Mesodermal cell (in vitro differentiated cells): ENCODE results near the gene EEA1.

Experiments
- H3K27ac ChIP-seq: 2 replicates; pipeline ENCODE4 v1.7.0; 2013; ENCODE audit warnings: mild to moderate bottlenecking, low read depth, low read length, moderate library complexity; ENCODE audit not compliant: severe bottlenecking
- H3K36me3 ChIP-seq: 2 replicates; pipeline ENCODE4 v1.7.1; 2013; ENCODE audit warnings: mild to moderate bottlenecking, low read length, moderate library complexity; ENCODE audit not compliant: control insufficient read depth, insufficient read depth
- H3K4me1 ChIP-seq: one replicate; pipeline ENCODE4 v1.7.1; 2013; ENCODE audit warnings: mild to moderate bottlenecking, low read length; ENCODE audit not compliant: insufficient read depth, control insufficient read depth, poor library complexity, severe bottlenecking
- H3K4me3 ChIP-seq: 2 replicates; pipeline ENCODE4 v1.7.0; 2013; ENCODE audit warnings: low read length, control low read depth, mild to moderate bottlenecking; ENCODE audit not compliant: insufficient read depth, poor library complexity, severe bottlenecking; ENCODE audit errors: extremely low read depth
- H3K9me3 ChIP-seq: 2 replicates; pipeline ENCODE4 v1.7.1; 2013; ENCODE audit warnings: mild to moderate bottlenecking, low read length, moderate library complexity; ENCODE audit not compliant: control insufficient read depth
- WGBS, 2 experiments: methylation state at CpG; one replicate each; pipeline ENCODE4 v1.1.5; 2013; ENCODE audit warnings: missing lambda C conversion rate in 2 of 2; ENCODE audit not compliant: insufficient coverage in 2 of 2; 5-methylcytosine and 5-hydroxymethylcytosine counted together

Gene EEA1

DNA sequence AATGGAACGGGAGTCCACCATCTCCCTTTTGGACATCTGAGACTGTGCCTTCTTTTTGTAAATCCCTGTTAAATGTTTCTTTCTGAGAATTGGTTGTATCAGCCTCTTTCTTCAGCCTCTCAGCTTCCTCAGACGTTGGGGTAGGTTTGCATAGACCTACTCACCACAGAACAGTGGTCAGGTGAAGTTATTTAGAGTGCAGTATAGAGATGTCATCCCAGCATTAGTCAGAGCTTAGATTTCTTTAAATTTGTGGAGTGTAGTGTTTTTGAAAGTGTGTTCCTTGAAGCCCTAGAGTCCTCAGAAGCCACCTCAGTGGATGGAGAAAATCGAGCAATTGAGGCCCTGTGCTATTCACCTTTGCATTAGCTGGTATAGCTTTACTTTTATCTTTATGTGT, 8.9 kb upstream of the EEA1 start:
- no peaks in the 10 kb centered on the region for H3K9me3 ChIP-seq
- no peak overlapping the region for H3K27ac ChIP-seq
- H3K4me1 ChIP-seq, result no peaks in the 10 kb centered on the region
- H3K36me3 ChIP-seq, result no peaks in the 10 kb centered on the region
- WGBS, 2 experiments, result no CpG with 5 or more reads among the region's 3 CpGs
- H3K4me3 ChIP-seq, result no peak overlapping the region

- no peaks in the 10 kb centered on the region for H3K36me3 ChIP-seq
- H3K9me3 ChIP-seq, result no peaks in the 10 kb centered on the region
- peaks cover 4% of the 10 kb centered on the region for H3K4me1 ChIP-seq
- no peak overlapping the region for H3K27ac ChIP-seq
- 50 to 61% methylated on average over 3 of the region's 3 CpGs for WGBS, 2 experiments
- H3K4me3 ChIP-seq, result no peak overlapping the region
Measured at GRCh38 chr12:92933606-92934005, 4.5 kb upstream of the EEA1 start.

GRCh38 chr12:92930421-92930820, 1.3 kb upstream of the EEA1 start:
- Histone ChIP-seq H3K9me3 (no peaks in the 10 kb centered on the region), H3K4me3 (peak overlapping the region; percentile 72), H3K27ac (no peak overlapping the region), H3K4me1 (peaks cover 7% of the 10 kb centered on the region), H3K36me3 (no peaks in the 10 kb centered on the region)
- WGBS, 2 experiments, result 67% methylated on average over 1 of the region's 3 CpGs; no CpG with 5 or more reads in 1 of the 2 experiments

DNA sequence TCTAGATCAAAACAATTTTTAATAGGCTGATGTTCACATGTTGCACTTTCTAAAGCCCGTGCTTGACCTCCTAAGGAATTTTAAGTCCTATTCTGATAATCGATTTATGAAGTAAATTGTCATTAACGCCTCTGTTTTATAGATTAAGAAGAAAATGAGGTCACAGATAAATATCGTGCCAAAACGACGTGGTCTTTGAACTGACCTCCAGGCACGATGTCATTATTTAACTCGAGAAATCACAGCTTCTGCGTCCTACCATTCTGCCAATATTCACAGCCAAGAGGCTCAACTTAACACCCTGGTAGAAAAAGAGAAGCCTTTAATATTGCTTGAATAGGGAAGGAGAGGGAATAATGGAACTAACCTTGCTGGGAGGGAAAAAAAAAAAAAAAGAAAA, 888 bp upstream of the EEA1 start:
- Histone ChIP-seq H3K4me1 (peaks cover 7% of the 10 kb centered on the region), H3K27ac (peak overlapping the region; percentile 93), H3K36me3 (no peaks in the 10 kb centered on the region), H3K9me3 (no peaks in the 10 kb centered on the region), H3K4me3 (peak overlapping the region; percentile 72)
- WGBS, 2 experiments, result 32 to 33% methylated on average over 6 to 8 of the region's 9 CpGs

GRCh38 chr12:92928421-92928961, 604 bp downstream of the EEA1 start:
- H3K4me1 ChIP-seq, result peaks cover 7% of the 10 kb centered on the region
- no peaks in the 10 kb centered on the region for H3K36me3 ChIP-seq
- no peaks in the 10 kb centered on the region for H3K9me3 ChIP-seq
- peak overlapping the region; percentile 91 for H3K27ac ChIP-seq
- H3K4me3 ChIP-seq, result peak overlapping the region; percentile 72
- 0 to 2% methylated on average over 20 to 36 of the region's 49 CpGs for WGBS, 2 experiments

DNA sequence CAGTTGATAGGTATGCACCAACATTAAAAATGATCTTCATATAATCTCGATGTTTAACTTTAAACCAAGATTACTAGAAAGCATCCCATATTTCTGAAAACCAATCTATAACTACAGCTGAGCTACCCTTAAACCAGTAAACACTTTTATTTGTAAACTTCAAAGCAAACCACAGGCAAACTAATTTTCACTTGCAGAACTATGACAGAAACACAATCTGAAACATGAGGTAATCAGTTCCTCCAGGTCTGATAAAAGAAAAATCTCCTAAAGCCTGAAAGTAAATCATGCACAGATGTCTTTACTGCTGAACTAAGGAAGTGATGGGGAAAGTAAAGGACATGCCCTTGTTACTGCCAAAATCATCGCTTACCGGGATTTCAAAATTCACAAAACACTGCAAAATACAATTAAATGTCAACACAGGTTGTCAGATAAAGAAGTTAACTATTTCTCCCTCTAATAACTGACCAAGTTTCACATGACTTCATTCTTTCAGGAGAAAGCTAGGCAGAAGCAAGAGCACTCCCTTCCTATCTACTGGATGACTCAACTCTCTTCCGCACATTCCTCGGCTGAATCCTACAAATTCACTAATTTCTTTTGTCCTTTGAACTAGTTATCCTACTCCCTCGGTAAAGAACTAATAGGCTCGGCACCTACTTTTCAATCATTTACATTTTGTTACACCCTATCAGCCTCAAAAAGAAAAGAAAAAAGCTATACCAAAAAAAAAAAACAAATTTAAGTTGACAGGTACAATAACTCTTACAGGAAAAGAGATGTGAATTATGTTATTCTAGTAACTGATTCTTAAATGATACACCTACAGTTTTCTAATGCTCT, 1.4 kb downstream of the EEA1 start:
- H3K9me3 ChIP-seq, result no peaks in the 10 kb centered on the region
- 20 to 22% methylated on average over 5 to 7 of the region's 7 CpGs for WGBS, 2 experiments
- peak overlapping the region; percentile 82 for H3K27ac ChIP-seq
- H3K36me3 ChIP-seq, result no peaks in the 10 kb centered on the region
- H3K4me3 ChIP-seq, result peak overlapping the region; percentile 72
- H3K4me1 ChIP-seq, result peaks cover 7% of the 10 kb centered on the region

DNA sequence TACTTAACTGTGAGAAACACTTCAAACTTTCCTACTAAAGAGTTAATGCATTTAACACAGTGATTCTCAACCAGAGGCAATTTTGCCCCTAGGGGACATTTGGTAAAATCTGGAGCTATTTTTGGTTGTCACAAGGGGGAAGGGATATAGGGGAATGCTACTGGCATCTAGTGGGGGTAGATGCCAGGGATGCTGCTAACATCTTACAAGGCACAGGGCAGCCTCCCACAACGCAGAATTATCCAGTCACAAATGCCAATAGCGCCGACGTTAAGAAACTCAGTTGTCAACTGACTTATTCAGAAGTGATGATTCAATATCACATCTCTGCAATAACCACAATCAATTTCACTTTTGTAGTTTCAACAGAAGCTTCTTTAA, 2.0 kb downstream of the EEA1 start:
- Histone ChIP-seq H3K4me3 (peak overlapping the region; percentile 72), H3K36me3 (no peaks in the 10 kb centered on the region), H3K4me1 (peaks cover 7% of the 10 kb centered on the region), H3K27ac (peak overlapping the region; percentile 82), H3K9me3 (no peaks in the 10 kb centered on the region)
- 29 to 33% methylated on average over 4 of the region's 4 CpGs for WGBS, 2 experiments

DNA sequence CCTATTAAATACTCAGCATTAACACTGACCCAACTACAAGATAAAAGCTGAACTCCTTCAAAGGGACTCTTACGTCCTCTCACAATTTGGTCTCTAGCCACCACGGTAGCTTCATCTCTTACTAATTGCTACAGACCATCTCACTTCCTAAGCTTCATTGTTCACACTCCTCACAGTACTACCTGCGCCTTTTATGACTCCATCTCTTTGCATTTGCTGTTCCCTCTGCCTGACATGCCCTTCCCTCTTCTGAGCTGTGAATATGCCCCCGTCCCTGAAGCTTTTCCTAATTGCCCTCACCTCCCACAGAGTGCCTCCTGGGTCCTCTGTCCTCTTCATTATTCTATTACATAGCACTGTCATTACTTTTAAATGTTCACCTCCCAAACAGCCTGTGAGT, 2.5 kb downstream of the EEA1 start:
- H3K27ac ChIP-seq, result no peak overlapping the region
- H3K36me3 ChIP-seq, result no peaks in the 10 kb centered on the region
- WGBS, 2 experiments, result 65 to 68% methylated on average over 4 of the region's 4 CpGs
- H3K4me3 ChIP-seq, result no peak overlapping the region
- H3K9me3 ChIP-seq, result no peaks in the 10 kb centered on the region
- H3K4me1 ChIP-seq, result peaks cover 7% of the 10 kb centered on the region

DNA sequence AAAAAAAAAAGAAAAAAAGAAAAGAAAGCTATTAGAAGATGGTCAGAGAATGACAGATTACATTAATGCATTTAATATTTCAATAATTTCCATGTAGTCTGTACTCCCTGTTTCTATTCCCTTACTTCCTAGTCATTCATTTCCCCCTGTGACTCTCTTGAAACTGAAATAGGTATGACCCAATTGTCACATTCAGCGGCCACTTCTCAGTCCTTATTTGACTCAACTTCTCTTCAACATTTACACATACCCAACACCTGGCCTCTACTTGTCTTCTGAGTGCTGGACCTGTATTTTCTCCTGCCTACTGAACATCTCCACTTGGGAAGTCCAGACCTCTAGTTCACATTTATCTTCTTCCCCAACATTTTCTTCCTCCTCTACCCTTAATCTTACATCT, 7.2 kb downstream of the EEA1 start:
- peaks cover 3% of the 10 kb centered on the region for H3K4me1 ChIP-seq
- H3K36me3 ChIP-seq, result no peaks in the 10 kb centered on the region
- no peak overlapping the region for H3K27ac ChIP-seq
- H3K9me3 ChIP-seq, result no peaks in the 10 kb centered on the region
- 91 to 92% methylated on average over 1 of the region's 1 CpG for WGBS, 2 experiments
- no peak overlapping the region for H3K4me3 ChIP-seq

DNA sequence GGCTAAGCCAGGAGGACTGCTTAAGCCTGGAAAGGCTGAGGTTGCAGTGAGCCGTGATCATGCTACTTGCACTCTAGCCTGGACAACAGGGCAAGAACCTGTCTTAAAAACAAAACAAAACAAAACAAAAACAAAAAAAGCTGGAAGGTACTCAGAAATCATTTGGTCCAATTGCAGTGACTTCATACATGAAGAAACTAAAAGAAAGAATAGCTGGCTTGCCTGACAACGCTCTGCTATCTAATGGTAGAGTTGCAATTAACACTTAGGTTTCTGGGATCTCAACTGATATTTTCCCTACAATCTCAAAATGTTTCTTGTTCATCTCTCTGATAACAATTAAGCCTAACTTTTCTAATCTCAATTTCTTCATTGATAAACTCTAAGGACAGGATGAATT, 13.7 kb downstream of the EEA1 start:
- H3K4me3 ChIP-seq, result no peak overlapping the region
- H3K27ac ChIP-seq, result no peak overlapping the region
- WGBS, 2 experiments, result 100% methylated on average over 1 of the region's 2 CpGs
- H3K9me3 ChIP-seq, result no peaks in the 10 kb centered on the region
- no peaks in the 10 kb centered on the region for H3K4me1 ChIP-seq
- H3K36me3 ChIP-seq, result peaks cover 6% of the 10 kb centered on the region

GRCh38 chr12:92914170-92914569, 14.9 kb downstream of the EEA1 start:
- Histone ChIP-seq H3K27ac (no peak overlapping the region), H3K36me3 (peaks cover 6% of the 10 kb centered on the region), H3K4me3 (no peak overlapping the region), H3K9me3 (peaks cover under 1% of the 10 kb centered on the region), H3K4me1 (no peaks in the 10 kb centered on the region)
- WGBS, 2 experiments, result 94% methylated on average over 2 of the region's 4 CpGs; no CpG with 5 or more reads in 1 of the 2 experiments
